ENCODE measurements around the gene UBE2D2. TPM values are rescaled to one million over a fixed set of nuclear protein-coding genes. Genes with fewer than 3 reads are reported as not detected.
A peak's percentile ranks its signal among the peaks of the same experiment; 100 is the strongest.
"Not testable (repeated sequence)": the region's sequence is repeated elsewhere in the genome, so short reads cannot be mapped to it uniquely, and the experiment has no call there.

Gene UBE2D2
- total RNA-seq, 1 donor = 71.8 TPM

GRCh38 chr5:139593716-139594319 is 32.7 kb downstream of the UBE2D2 start:
- H3K4me3 ChIP-seq (ENCODE audit: low read depth, low read length) = no peak overlapping the region
- no peak for TF ChIP-seq CTCF (IDR thresholded peaks at IDR 0.05; ENCODE audit: insufficient read depth, low read length)
- DNase-seq (ENCODE audit: low read depth) = peak; percentile 58

GRCh38 chr5:139597134-139597533 is 36.0 kb downstream of the UBE2D2 start:
- no peak overlapping the region for H3K4me3 ChIP-seq (ENCODE audit: low read depth, low read length)
- no peak for DNase-seq (ENCODE audit: low read depth)
- no peak for TF ChIP-seq CTCF (IDR thresholded peaks at IDR 0.05; ENCODE audit: insufficient read depth, low read length)

- not testable (repeated sequence) for DNase-seq (ENCODE audit: low read depth); H3K4me3 ChIP-seq (ENCODE audit: low read depth, low read length)
Observed at GRCh38 chr5:139598601-139598965, 37.4 kb downstream of the UBE2D2 start.

- no peak overlapping the region for H3K4me3 ChIP-seq (ENCODE audit: low read depth, low read length)
- TF ChIP-seq CTCF (IDR thresholded peaks at IDR 0.05; ENCODE audit: insufficient read depth, low read length) = no peak
- DNase-seq (ENCODE audit: low read depth) = peak; percentile 46
Observed at GRCh38 chr5:139600336-139600949, 39.3 kb downstream of the UBE2D2 start.

GRCh38 chr5:139601429-139601828 is 40.3 kb downstream of the UBE2D2 start:
- TF ChIP-seq CTCF (IDR thresholded peaks at IDR 0.05; ENCODE audit: insufficient read depth, low read length) = no peak

GRCh38 chr5:139601948-139602347 is 40.8 kb downstream of the UBE2D2 start:
- not testable (repeated sequence) for DNase-seq (ENCODE audit: low read depth); H3K4me3 ChIP-seq (ENCODE audit: low read depth, low read length)

More at GRCh38 chr5:139601429-139601828, 40.3 kb downstream of the UBE2D2 start:
- no peak overlapping the region for H3K4me3 ChIP-seq (ENCODE audit: low read depth, low read length)
- DNase-seq (ENCODE audit: low read depth) = no peak

GRCh38 chr5:139605887-139606286 is 44.7 kb downstream of the UBE2D2 start:
- no peak for DNase-seq (ENCODE audit: low read depth)
- no peak overlapping the region for H3K4me3 ChIP-seq (ENCODE audit: low read depth, low read length)
- no peak for TF ChIP-seq CTCF (IDR thresholded peaks at IDR 0.05; ENCODE audit: insufficient read depth, low read length)

Data from fibroblast of the aortic adventitia (primary cell).